ENCODE results near the gene SEMA5B.

GRCh38 chr3:122944671-122945161 lies 82.8 kb downstream of the SEMA5B start:
- no peak for TF ChIP-seq POLR2A (IDR thresholded peaks at IDR 0.05; ENCODE audit: low read length)
- TF ChIP-seq GATA1 (IDR thresholded peaks at IDR 0.05; ENCODE audit: low read depth, low read length): no peak

Measured in erythroblast (primary cell).